Activated CD4-positive, alpha-beta T cell treated with anti-CD3 and anti-CD28 coated beads, Interleukin-2, amount 50 U/mL, for 1 hour (primary cell): ENCODE data around the gene LENEP.

Experiments used
- DNase-seq: peaks from one replicate; pipeline ENCODE4 v3.0.0-alpha.2; 2020

LENEP gene

GRCh38 chr1:155030243-155030795 is 36.9 kb downstream of the LENEP start:
- DNase-seq: no peak

GRCh38 chr1:155030899-155031298 is 37.5 kb downstream of the LENEP start:
- no peak for DNase-seq

GRCh38 chr1:155032886-155033285 is 39.5 kb downstream of the LENEP start:
- no peak for DNase-seq

GRCh38 chr1:155033524-155033923 is 40.1 kb downstream of the LENEP start, which contains the start of the genes DCST1 and DCST2:
Gene DCST1, plus strand, starts transcription at chr1:155033824. Its CDS starts 213 bp downstream, at chr1:155034037.
Gene DCST2, minus strand, starts transcription at chr1:155033781. Its CDS starts 80 bp downstream, at chr1:155033701.
- no peak for DNase-seq

GRCh38 chr1:155034318-155035208 is 41.2 kb downstream of the LENEP start:
- DNase-seq: no peak

- DNase-seq: no peak
Measured at GRCh38 chr1:155035936-155036335, 42.5 kb downstream of the LENEP start.

GRCh38 chr1:155037043-155037442 is 43.7 kb downstream of the LENEP start:
- DNase-seq: no peak

- DNase-seq: no peak
Measured at GRCh38 chr1:155037851-155038441, 44.6 kb downstream of the LENEP start.

- DNase-seq: no peak
Measured at GRCh38 chr1:155038602-155039307, 45.4 kb downstream of the LENEP start.

- no peak for DNase-seq
Measured at GRCh38 chr1:155039308-155039669, 45.9 kb downstream of the LENEP start.

- no peak for DNase-seq
Measured at GRCh38 chr1:155040358-155041093, 47.1 kb downstream of the LENEP start.

- DNase-seq: no peak
Measured at GRCh38 chr1:155042789-155043188, 49.4 kb downstream of the LENEP start.

GRCh38 chr1:155043301-155043702 is 49.9 kb downstream of the LENEP start:
- no peak for DNase-seq

GRCh38 chr1:155043793-155044192 is 50.4 kb downstream of the LENEP start:
- DNase-seq: no peak
